ENCODE measurements around the gene METAP1D. TPM values are rescaled to one million over a fixed set of nuclear protein-coding genes. Genes with fewer than 3 reads are reported as not detected.

METAP1D gene
- total and polyA plus RNA-seq, 4 donors, result 3.3 to 7.1 (median 4.4) TPM

DNA sequence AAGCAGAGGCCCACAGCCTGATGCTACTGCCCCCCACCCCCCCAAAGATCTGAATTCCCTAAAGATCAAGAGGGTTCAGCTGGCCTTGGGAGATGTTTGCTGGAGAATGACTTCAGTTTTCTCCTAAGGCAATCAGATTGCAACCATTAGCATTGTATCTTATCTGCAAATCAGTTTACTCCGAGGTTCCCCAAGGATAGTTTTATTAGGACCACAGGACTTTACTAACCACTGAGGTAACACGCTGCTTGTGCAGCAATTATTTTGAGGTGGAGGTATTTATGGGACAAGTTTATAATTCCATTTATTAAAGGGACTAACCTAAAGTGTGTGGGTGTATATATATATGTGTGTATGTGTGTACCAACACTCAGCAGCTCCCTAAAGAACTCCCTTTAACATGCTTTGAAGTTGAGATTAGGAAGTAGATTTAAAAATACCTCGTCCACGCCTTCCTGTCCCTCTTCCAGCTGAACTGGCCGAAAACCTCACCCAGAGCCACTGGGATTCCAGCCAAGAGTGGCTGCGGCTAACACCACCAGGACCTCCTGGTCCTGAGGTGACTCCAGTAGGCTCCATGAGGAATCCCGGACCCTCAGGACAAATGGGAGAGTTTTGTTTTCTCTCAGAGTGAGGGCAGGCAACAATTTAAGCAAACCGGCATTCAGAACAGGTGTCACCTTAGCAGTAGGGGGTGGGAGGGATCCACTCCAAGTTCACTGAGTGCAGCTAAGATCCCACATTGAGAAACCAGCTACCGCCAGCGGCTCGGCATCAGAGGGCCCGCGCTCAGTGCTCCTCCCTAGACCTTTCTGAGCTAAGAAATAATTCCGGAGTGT, 82.6 kb downstream of the METAP1D start:
- 12% methylated on average over 14 of the region's 14 CpGs for WGBS
- TF ChIP-seq, protein P1, sequence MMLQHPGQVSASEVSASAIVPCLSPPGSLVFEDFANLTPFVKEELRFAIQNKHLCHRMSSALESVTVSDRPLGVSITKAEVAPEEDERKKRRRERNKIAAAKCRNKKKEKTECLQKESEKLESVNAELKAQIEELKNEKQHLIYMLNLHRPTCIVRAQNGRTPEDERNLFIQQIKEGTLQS (IDR thresholded peaks at IDR 0.05), result no peak
- TF ChIP-seq TAF1 (conservative IDR thresholded peaks at IDR 0.05) (no peak), FOXA2 (IDR thresholded peaks at IDR 0.05) (no peak), RXRA (IDR thresholded peaks at IDR 0.05) (no peak), EGR1 (IDR thresholded peaks at IDR 0.05; ENCODE audit: low read depth in 2 of 2) (no peak), JUND (IDR thresholded peaks at IDR 0.05) (no peak), SP1 (IDR thresholded peaks at IDR 0.05) (no peak)
- TF ChIP-seq, protein P2, sequence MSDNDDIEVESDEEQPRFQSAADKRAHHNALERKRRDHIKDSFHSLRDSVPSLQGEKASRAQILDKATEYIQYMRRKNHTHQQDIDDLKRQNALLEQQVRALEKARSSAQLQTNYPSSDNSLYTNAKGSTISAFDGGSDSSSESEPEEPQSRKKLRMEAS (IDR thresholded peaks at IDR 0.05), result no peak
- TF ChIP-seq, protein P3, sequence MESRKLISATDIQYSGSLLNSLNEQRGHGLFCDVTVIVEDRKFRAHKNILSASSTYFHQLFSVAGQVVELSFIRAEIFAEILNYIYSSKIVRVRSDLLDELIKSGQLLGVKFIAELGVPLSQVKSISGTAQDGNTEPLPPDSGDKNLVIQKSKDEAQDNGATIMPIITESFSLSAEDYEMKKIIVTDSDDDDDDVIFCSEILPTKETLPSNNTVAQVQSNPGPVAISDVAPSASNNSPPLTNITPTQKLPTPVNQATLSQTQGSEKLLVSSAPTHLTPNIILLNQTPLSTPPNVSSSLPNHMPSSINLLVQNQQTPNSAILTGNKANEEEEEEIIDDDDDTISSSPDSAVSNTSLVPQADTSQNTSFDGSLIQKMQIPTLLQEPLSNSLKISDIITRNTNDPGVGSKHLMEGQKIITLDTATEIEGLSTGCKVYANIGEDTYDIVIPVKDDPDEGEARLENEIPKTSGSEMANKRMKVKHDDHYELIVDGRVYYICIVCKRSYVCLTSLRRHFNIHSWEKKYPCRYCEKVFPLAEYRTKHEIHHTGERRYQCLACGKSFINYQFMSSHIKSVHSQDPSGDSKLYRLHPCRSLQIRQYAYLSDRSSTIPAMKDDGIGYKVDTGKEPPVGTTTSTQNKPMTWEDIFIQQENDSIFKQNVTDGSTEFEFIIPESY (IDR thresholded peaks at IDR 0.05), result no peak
- no peak overlapping the region for H3K4me3 ChIP-seq (ENCODE audit: low read depth in 1 of 3, low read length in 3 of 3)
- no peak overlapping the region for H3K9ac ChIP-seq (ENCODE audit: low read depth in 1 of 2, low read length in 2 of 2)
- H3K27me3 ChIP-seq (ENCODE audit: control insufficient read depth in 4 of 4, insufficient read depth in 4 of 4, low read length in 3 of 4), result peaks cover 4 to 60% (median 35%) of the 10 kb centered on the region in 4 donors
- DNase-seq (ENCODE audit: low spot score), result no peak
- peaks cover 0 to 4% (median 0%) of the 10 kb centered on the region in 4 donors for H3K9me3 ChIP-seq (ENCODE audit: control insufficient read depth in 4 of 4, low read length in 3 of 4)
- no peaks in the 10 kb centered on the region for H3K36me3 ChIP-seq (ENCODE audit: control insufficient read depth in 4 of 4, insufficient read depth in 3 of 4, low read depth in 1 of 4, low read length in 3 of 4)
- H3K27ac ChIP-seq (ENCODE audit: low read depth in 1 of 2, low read length in 2 of 2), result no peak overlapping the region
- H3K4me1 ChIP-seq (ENCODE audit: control insufficient read depth in 4 of 4, insufficient read depth in 4 of 4, low read length in 3 of 4), result peaks cover 11 to 37% (median 22%) of the 10 kb centered on the region in 4 donors

DNA sequence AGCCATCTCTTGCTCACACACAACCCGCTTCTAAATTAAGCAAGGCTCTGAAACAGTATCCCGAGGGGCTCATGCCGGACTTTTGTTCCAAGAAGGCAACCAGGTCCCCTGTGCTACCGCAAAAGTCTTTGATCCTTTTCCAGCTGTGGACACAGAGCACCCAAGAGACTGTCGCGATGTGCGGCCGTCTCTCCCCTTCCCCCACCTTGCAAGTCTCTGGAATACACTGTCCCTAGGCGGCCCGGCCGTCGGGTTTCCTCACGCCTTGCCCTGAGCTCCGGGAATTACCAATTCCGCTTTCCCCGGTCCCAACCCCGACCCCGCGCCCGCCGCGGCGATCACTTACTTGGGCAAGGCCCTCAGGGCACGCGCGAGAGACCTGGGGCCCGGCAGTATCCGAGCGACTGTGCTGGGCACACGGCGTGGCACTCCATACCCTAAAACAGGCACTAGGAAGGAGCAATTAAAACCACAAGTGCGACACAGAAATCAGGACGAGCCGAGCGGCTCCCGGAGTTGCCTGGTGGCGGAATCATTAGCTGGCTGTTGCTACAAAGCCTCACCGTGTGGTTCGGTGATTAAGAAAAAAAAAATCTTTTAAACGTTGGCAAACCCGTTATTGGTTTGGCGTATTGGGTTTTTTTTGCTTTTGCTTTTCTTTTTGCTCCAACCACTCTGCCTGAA, 83.3 kb downstream of the METAP1D start:
- Histone ChIP-seq H3K27ac (ENCODE audit: low read depth in 1 of 2, low read length in 2 of 2) (no peak overlapping the region), H3K9ac (ENCODE audit: low read depth in 1 of 2, low read length in 2 of 2) (no peak overlapping the region), H3K36me3 (ENCODE audit: control insufficient read depth in 4 of 4, insufficient read depth in 3 of 4, low read depth in 1 of 4, low read length in 3 of 4) (no peaks in the 10 kb centered on the region), H3K4me1 (ENCODE audit: control insufficient read depth in 4 of 4, insufficient read depth in 4 of 4, low read length in 3 of 4) (peaks cover 11 to 37% (median 22%) of the 10 kb centered on the region in 4 donors), H3K4me3 (ENCODE audit: low read depth in 1 of 3, low read length in 3 of 3) (no peak overlapping the region), H3K27me3 (ENCODE audit: control insufficient read depth in 4 of 4, insufficient read depth in 4 of 4, low read length in 3 of 4) (peaks cover 6 to 61% (median 35%) of the 10 kb centered on the region in 4 donors), H3K9me3 (ENCODE audit: control insufficient read depth in 4 of 4, low read length in 3 of 4) (peaks cover 0 to 4% (median 0%) of the 10 kb centered on the region in 4 donors)
- DNase-seq (ENCODE audit: low spot score), result no peak
- no peak for TF ChIP-seq HNF4G (IDR thresholded peaks at IDR 0.05)
- TF ChIP-seq, protein P3 (IDR thresholded peaks at IDR 0.05), result no peak
- TF ChIP-seq, protein P4, sequence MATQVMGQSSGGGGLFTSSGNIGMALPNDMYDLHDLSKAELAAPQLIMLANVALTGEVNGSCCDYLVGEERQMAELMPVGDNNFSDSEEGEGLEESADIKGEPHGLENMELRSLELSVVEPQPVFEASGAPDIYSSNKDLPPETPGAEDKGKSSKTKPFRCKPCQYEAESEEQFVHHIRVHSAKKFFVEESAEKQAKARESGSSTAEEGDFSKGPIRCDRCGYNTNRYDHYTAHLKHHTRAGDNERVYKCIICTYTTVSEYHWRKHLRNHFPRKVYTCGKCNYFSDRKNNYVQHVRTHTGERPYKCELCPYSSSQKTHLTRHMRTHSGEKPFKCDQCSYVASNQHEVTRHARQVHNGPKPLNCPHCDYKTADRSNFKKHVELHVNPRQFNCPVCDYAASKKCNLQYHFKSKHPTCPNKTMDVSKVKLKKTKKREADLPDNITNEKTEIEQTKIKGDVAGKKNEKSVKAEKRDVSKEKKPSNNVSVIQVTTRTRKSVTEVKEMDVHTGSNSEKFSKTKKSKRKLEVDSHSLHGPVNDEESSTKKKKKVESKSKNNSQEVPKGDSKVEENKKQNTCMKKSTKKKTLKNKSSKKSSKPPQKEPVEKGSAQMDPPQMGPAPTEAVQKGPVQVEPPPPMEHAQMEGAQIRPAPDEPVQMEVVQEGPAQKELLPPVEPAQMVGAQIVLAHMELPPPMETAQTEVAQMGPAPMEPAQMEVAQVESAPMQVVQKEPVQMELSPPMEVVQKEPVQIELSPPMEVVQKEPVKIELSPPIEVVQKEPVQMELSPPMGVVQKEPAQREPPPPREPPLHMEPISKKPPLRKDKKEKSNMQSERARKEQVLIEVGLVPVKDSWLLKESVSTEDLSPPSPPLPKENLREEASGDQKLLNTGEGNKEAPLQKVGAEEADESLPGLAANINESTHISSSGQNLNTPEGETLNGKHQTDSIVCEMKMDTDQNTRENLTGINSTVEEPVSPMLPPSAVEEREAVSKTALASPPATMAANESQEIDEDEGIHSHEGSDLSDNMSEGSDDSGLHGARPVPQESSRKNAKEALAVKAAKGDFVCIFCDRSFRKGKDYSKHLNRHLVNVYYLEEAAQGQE (IDR thresholded peaks at IDR 0.05), result no peak
- TF ChIP-seq TAF1 (conservative IDR thresholded peaks at IDR 0.05), result no peak
- 9% methylated on average over 42 of the region's 42 CpGs for WGBS

Measured in liver (tissue), 9 donors.